8988T (cell line): Measurements from ENCODE around the gene RNU1-1.
"Not testable (repeated sequence)": the region's sequence is repeated elsewhere in the genome, so short reads cannot be mapped to it uniquely, and the experiment has no call there.

Experiments used
- DNase-seq: peaks from one replicate; pipeline ENCODE4 v3.0.0; 2011

RNU1-1 gene

DNA sequence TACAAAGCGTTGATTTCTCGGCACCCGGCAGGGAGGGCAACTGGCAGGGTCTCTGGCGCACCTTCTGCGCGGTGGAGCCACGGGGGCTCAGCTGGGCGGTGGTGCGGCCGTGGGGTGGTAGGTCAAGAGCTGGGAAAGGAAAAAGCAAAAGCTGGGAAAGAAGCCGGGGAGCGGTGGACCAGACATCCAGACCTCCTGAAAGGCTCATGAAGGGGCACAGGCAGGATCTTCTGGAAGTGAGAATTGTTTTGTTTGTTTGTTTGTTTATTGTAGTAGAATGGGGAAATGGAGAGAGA lies 7.2 kb upstream of the RNU1-1 start:
- no peak for DNase-seq

DNA sequence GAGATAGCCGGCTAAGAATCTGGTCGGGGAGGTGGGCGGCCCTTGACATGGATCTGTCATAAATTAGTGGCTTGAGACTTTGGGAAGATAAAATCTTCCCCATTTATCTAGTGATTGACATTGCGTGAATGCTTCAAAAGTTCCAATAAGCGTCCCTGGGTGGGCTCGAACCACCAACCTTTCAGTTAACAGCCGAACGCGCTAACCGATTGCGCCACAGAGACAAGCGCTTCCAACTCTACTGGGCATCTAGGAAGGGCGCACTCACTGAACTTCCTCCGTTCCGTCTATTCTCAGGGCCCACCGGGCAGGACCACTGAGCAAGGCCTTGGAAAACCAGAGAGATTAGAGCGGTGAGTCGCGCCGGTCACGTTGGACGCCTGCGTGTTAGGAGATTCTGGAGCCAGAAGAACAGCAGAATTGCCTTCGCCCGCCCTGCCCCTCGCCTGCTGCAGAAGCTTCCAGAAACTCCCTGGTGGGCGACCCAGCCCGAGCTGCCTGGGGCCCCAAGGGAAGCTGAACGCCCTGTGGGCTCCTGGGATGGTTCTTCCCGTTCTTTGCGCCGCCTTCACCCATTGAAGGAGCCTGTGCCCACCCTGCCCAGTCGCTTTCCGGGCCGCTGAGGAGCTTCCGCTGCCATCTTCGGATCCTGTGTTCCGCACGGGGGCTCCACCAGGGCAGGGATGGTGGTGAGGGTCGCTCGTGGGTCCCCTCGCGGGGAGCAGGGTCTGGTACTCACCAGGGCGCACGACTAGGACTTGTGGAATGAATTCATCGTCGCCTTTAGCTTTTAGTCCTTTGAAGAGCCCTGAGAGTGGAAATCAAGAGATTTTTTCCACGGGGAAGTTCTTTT lies 6.6 kb upstream of the RNU1-1 start:
- DNase-seq, result not testable (repeated sequence)

DNA sequence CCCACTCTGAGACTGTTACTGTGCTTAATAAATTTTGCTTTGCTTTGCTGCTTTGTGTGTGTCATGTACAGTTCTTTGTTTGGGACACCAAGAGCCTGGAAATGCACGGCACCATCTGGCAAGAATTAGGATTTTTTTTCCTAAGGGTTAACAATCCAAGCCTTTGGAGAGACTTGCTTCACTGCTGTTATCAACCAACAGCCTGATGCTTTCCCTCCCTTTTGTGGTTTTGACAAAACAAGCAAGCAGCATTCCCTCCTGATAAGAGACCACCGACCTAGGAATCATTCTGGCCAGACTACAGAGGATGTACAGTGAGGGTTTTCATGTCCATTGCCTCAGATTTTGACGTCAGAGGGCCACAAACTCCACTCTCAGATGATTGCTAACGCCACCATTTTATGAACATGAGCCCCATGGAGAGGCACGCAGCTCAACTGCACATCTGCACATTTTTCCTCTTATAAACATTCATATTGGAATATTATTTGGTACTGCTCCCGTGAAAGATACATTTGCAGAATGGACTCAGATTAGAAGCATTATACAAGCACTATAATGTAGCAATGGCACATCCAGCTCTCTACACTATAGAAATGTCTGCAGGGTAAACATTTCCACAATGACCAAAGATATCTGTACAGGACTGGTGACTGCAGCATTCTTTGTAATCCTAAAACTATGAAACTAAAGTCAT lies 5.3 kb upstream of the RNU1-1 start:
- DNase-seq, result not testable (repeated sequence)

DNA sequence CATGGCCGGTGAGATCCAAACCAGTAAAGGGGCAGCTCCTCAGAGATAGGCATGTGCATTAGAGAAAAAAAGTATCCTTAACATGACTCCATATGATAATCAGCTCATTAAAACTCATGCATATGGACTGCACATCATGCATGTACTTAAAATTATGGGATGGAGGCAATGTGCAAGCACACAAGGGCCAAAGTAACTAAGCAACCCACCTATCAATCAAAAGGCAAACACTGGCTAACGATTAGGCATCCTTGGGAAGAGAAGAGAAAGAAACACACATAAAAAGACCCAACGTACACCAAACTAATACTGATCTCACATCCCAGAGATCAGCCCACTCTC lies 4.8 kb upstream of the RNU1-1 start:
- DNase-seq, result not testable (repeated sequence)

DNA sequence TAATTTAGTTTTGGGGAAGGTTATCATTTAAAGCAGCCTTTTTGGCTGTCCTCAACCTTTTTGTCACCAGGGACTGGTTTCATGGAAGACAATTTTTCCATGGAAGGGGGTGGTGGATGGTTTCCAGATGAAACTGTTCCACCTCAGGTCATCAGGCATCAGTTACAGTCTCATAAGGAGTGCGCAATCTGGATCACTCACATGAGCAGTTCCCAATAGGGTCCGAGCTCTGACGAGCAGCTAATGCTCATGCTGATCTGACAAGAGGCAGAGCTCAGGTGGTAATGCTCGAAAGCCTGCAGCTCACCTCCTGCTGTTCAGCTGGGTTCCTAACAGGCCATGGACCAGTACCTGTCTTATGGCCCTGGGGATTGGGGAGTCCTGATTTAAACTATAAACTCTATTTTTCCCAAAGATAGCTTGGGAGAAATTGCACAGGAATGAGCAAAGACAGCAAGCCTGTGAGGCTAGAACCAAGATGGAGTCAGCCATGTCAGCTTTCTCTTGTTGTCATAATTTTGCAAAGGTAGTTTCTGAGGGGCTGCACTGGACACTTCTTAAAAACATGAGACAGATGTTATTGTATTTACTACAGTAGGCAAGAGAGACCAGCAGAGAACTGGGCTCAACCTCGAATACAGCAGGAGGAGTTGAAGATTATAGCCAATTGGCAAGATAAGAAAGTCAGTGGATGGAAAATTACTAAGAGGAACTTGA lies 2.8 kb upstream of the RNU1-1 start:
- DNase-seq, result not testable (repeated sequence)

DNA sequence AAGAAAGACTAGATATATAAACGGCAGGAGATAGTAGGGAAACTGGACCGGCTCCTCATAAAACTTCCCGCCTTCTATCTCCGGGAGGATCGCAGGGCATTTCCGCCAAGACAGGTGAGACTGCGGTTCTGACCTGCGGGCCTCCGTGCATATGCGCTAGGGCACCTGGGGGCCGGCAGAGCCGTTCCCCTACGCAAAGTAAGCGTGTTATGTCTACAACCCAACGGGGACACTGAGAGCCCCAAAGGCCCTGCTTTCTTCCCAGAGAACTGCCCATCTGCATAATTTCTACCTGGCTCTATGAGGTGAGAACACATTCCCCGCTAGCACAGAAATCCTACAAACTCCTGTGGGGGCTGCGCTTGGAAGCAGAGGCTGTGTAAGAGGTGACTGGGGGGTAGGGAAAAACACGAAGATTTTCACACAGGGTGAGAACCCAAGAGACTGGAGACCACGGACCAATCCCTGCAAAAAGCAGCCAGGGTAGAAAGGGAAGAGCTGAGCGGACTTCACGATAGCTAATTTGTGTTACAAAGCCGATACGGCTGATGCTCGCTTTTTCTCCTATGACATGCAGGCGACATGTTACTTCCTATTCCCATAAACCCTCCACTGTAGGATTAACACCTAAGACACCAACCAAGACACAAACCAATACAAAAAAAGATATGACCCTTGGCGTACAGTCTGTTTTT lies 526 bp downstream of the RNU1-1 start:
- DNase-seq, result not testable (repeated sequence)

DNA sequence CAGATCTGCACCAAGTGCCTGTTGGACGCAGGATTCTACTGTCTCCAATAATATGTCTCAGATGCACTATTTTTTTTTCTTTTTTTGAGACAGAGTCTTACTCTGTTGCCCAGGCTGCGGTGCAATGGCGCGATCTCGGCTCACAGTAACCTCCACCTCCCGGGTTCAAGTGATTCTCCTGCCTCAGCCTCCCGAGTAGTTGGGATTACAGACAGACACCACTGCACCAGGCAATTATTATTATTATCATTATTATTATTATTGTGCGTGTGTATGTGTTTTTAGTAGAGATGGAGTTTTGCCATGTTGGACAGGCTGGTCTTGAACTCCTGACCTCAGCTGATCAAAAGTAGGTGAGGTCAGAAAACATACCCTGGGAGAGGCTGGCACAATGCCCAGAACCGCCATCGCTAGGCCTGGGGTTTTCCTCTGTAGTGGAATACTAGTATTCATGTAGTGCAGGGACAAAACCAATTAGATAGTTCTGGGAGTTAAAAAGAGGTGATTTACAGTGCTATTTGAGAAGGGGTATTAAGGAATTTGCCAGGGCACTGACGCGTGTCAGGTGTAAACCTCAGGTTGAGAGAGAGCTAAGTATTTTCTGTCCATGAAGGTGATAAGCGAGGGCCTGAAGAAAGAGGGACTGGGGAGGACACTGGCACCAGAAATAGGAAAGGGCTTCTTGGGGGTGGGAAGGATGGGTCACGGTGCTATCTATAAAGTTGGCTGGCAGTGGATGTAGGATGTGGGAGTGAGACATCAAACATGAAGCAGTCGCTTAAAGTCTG lies 1.3 kb downstream of the RNU1-1 start:
- DNase-seq, result not testable (repeated sequence)

DNA sequence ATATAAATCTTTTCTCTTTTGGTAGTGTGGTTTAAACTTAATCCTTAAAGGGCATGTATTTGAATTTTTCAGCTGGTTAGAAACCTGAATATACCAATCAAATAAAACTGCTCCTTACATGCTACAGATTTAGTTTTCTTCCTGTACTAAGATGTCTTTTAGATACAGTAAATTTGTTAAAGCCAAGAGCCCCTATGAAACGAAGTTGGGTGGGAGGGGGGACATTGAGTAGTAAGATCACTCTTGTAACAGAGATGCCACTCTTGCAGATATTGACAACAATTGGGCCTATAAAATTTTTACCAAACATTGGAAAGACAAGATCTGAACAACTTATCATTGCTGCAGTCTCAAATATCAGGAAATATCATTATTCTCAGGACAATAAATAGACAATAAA lies 2.2 kb downstream of the RNU1-1 start:
- not testable (repeated sequence) for DNase-seq

DNA sequence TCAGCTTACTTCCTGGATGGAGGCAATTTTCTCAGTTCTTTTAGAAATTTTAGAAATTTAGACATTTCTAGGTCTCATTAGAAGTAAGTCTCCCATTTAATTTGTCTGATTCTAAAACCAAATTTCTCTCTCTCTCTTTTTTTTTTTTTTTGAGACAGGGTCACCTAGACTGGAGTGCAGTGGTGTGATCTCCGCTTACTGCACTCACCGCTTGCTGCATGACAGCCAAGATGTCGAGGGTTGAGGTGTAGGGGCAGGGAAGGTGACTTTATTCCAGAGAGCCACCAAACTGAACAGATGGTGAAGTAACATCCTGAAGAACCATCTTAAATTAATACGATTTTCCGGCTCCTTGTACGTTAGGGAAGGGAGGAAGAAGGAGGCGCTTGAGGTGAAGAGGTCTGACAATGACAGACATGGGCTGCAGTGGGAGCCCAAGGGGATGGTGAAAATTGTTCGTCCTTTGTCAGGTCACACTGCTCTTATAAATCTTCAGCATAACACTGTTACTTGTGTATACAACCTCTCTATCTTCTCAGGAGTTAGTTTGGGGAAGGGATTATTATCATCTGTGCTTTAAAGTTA lies 5.1 kb downstream of the RNU1-1 start:
- DNase-seq, result not testable (repeated sequence)

DNA sequence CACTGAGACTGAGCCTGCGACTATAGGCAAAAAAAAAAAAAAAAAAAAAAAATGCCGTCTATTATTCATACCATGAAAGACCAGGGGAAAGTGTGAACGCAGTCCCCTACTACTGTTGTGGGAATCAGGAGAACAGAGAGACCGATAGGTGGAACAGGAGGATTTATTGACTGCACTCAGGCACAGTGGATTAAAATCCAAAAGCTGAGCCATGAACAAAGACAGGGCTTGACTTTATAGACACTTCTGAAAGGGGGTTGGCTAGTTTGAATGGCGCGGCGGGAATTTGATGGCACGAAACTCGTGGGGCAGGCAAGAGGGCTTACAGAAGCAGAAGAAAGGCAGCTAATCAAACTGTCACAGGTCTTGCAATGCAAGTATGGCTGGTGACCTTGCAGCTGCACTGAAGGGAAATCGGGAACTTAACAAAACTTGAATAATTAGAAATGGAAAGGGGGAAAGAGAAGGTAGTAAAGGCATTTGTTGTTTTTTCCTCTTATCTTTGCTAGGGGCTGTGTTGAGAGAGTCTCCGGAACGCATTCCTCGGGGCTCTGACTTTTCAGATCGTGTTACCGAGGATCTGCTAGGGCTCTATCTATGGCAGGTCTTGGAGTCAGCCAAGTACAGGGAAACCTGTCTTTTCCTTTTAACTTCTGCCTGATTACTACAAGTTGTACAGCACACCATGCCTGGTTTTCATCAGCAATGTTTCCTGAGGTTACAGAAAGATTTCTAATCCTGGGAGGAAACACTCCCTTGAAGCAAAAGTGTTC lies 7.5 kb downstream of the RNU1-1 start:
- DNase-seq, result not testable (repeated sequence)

DNA sequence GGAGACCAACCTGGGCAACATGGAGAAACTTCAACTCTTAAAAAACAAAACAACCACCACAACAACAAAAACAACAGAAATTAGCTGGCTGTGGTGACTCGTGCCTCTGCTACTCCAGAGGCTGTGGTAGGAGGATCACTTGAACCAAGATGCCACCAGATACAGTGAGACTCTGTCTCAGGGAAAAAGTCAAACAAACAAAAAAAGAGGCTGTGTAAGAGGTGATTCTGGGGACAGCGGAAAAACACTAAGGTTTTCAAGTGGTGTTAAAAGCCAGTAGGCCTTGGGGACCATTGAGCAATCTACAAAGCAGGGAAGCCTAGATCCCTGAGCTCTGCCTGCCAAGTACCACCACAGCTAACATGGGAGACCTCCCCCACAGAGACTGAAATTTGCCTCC lies 8.2 kb downstream of the RNU1-1 start:
- DNase-seq, result not testable (repeated sequence)

DNA sequence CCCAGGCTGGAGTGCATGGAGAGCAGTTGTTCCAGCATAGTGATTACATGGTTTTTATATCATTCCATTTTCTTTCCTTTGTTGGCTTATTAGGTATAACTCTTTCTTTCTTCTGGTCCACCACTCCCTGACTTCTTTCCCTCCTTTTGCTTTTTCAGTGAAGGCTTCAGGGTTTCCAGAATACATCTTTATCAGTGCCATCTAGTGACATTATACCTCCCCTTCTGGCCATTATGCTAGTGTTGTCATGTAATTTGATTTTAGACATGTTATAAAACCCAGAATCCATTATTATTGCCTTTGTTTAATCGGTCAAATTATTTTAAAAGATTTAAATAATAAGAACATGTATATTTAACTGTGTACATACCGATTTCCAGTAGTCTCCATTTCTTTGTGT lies 10.6 kb downstream of the RNU1-1 start:
- DNase-seq, result no peak

DNA sequence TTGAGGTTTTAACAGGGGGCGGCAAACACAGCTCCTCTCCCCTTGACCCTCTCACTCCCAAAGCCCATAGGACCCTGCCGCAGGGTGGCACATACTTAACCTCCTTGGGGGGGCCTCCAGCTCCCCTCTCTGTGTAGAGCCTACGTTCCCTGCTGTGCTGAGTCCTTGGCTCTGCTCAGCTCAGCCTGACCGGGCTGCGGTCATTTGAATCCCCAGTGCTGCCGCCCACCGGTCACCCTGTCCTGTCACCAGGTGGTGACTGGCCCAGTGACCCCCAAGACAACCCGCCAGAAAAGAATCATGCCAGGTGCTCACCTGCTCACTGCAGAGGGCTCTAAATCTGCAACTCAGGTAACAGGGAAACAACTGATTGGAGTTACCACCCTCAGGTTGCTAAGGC lies 12.6 kb downstream of the RNU1-1 start:
- not testable (repeated sequence) for DNase-seq

DNA sequence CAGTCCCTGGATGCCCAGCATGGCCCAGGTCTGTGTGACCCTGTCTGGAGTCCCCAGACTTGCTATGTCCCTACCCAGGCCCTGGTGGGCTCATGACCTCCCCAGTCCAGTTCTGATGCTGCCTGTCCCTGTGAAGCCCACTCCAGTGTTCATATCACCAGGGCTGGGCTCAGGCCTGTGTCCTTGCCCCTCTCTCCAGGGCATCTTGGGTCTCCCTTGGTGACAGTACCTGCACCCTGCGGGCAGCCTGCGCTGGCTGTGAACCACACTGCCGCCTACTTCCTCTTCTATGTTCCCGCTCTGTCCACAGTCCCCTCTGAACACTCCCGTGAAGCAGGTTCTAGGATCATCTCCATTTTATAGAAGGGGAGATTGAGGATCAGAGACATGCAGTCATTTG lies 13.1 kb downstream of the RNU1-1 start:
- DNase-seq, result not testable (repeated sequence)

DNA sequence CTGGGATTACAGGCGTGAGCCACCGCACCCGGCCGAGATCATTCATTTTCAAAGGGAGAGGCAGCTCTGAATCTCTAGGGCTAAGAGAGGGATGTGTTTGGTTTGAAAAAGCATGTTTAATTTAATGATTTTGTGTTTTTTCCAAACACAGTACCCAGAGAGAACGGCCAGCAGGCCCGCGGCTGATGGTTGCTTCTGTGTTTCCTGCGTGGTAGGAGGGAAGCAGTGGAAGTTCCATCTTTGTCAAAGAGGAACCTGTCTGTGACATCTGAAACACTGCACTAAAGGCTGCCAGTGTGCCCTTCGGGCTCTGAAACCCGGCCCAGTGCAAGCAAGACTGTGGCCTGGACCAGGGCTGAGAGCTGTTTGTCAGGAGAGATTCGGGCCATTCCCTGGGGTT lies 13.6 kb downstream of the RNU1-1 start:
- not testable (repeated sequence) for DNase-seq

DNA sequence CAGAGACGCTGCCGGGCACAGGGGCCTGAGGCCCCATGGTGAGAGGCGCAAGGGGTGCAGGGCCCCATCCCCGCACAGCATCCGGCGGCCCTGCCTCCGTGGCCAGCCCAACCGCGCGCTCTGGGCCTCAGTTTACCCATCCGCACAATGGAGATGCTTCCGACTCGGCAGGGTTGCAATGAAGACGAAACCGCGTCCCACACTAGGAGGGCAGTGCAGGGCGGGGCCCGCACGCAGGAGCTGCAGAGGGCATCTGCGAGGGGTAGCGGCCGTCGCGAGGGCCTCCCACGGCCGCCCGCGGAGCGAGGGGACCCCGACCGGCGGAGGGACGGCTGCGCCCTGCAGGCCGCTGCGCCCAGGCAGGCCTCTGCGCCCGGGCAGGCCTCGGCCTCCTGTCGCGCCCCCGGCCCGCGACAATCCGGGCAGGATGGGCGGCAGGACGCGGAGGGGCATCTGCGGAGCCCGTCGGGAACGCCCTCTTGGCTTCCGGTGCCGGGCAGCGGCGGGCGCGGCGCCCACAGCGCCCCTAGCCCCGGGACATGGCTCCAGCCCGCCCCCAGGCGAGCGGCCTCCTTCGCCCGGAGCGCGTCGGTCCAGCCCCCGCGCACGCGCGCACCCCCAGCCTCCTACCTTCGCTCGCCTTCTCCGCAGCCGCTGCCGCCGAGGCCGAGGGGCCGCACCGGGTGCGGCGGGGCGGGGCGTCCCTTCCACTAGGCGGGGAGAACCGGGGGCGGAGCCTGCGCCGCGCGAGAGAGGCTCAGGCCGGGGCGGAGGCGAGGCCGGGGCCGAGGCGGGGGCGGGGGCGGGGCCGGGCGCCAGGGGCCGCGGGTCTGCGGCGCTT lies 15.3 kb downstream of the RNU1-1 start:
- peak; percentile 92 for DNase-seq

DNA sequence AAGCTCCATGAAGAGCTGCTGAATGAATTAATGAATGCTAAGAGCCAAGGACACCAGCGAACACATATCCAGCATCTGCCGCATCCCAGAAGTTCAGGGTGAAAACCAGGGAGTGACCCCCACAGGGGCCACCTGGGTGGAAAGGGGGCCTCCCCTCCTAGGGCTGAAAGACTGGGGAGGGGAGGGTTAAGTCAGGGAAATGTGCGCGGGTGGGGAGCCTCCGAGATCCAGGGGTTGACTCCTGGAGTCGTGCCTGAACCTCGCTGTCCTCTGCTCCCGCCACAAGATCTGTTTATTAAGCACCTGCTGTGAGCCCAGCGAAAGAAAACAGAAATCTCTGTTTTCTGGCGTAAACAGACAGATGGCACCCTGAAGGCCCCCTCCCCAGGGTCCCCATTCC lies 16.0 kb downstream of the RNU1-1 start:
- DNase-seq, result not testable (repeated sequence)

DNA sequence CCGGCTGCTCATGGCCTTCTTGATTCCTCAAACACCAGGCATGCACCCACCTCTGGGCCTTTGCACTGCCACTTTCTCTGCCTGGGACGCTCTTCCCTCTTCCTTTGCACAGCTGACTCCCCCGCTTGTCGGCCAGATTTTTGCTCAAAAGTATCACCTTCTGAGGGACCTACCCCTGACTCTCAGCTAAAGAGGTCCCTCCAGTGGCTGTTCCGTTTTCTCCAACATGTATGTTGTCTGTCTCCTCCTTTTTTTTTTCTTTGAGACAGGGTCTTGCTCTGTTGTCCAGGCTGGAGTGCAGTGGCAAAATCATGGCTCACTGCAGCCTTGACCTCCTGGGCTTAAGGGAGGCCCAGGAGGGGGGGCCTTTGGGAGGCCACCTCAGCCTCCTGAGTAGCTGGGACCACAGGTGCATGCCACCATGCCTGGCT lies 16.6 kb downstream of the RNU1-1 start:
- not testable (repeated sequence) for DNase-seq

DNA sequence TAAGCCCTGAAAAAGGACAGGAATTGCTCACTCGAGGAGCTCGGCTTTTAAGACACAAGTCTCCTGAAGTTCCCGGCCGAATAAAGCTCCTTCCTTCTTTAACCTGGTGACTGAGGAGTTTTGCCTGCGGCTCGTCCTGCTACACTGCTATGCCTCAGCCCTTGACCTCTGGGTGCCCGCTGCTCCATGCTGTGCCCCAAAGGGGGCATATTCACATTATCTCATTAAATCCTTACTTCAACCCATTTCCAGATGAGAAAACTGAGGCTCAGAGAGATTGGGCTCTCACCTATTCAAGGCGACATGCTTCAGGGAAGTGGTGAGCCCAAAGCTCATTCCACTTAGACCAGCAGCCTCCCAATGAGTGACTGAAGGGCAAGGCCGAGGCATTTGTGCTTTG lies 20.4 kb downstream of the RNU1-1 start:
- not testable (repeated sequence) for DNase-seq

DNA sequence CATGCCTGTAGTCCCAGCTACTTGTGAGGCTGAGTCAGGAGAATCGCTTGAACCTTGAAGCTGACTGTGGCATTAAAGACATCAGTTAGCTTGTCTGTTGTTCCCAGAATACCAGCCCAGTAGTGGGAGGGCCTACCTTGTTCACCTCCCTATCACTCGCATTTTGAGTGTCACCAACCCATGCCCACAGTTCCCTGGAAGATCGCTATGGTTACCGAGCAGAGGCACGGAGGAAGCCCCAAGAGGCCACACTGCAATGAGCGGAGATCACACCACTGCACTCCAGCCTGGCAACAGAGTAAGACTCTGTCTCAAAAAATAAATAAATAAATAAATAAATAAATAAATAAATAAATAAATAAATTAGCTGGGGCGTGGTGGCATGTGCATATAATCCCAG lies 21.1 kb downstream of the RNU1-1 start:
- not testable (repeated sequence) for DNase-seq
